GM12891 (cell line): Measurements from ENCODE around the gene CFAP46.

Source experiments
- DNase-seq: peaks from one replicate; pipeline ENCODE4 v3.0.0; 2011; ENCODE audit warnings: low spot score; ENCODE audit not compliant: insufficient read length
- FAIRE-seq: peaks from 2 replicates; lab custom pipeline; 2011; peaks lifted over from hg19 to GRCh38; lab: Jason Lieb, UNC
- PAX5 ChIP-seq: IDR thresholded peaks from 2 replicates; pipeline ENCODE4 v1.6.1; 2011; ENCODE audit warnings: low read length, moderate library complexity, mild to moderate bottlenecking; ENCODE audit not compliant: insufficient read depth, severe bottlenecking
- POLR2A ChIP-seq: IDR thresholded peaks from 2 replicates; pipeline ENCODE4 v1.6.1; 2011; ENCODE audit warnings: low read depth, low read length, control low read depth
- POLR2AphosphoS5 ChIP-seq: IDR thresholded peaks from 2 replicates; pipeline ENCODE4 v1.6.1; 2011; ENCODE audit warnings: low read depth, low read length, control low read depth
- POU2F2 ChIP-seq: IDR thresholded peaks from 2 replicates; pipeline ENCODE4 v1.6.1; 2011; ENCODE audit warnings: low read depth, mild to moderate bottlenecking, control low read depth, low read length, moderate library complexity
- SPI1 ChIP-seq: IDR thresholded peaks from 2 replicates; pipeline ENCODE4 v1.6.1; 2011; ENCODE audit warnings: low read depth, low read length, control low read depth
- TAF1 ChIP-seq: IDR thresholded peaks from 2 replicates; pipeline ENCODE4 v1.6.1; 2011; ENCODE audit warnings: low read depth, low read length, control low read depth

The CFAP46 gene

GRCh38 chr10:132881186-132881920, 61.0 kb downstream of the CFAP46 start:
- no peak for FAIRE-seq
- no peak for DNase-seq
- TF ChIP-seq POLR2A (no peak), TAF1 (no peak)

- no peak for FAIRE-seq
- no peak for TF ChIP-seq PAX5
- TF ChIP-seq TAF1, result no peak
- TF ChIP-seq POU2F2, result no peak
- TF ChIP-seq SPI1, result no peak
- no peak for TF ChIP-seq POLR2A
- no peak for TF ChIP-seq POLR2AphosphoS5
- no peak for DNase-seq
These were observed 62.0 kb downstream of the CFAP46 start for GRCh38 chr10:132880128-132880981.

- FAIRE-seq (no peak), DNase-seq (no peak)
These were observed 62.8 kb downstream of the CFAP46 start for GRCh38 chr10:132879408-132880127.

GRCh38 chr10:132878730-132879407, 63.5 kb downstream of the CFAP46 start:
- FAIRE-seq (no peak), DNase-seq (no peak)
- TF ChIP-seq SPI1, result no peak
- TF ChIP-seq TAF1, result no peak
- TF ChIP-seq POLR2AphosphoS5, result no peak
- no peak for TF ChIP-seq POU2F2
- TF ChIP-seq PAX5, result no peak

More at GRCh38 chr10:132879408-132880127, 62.8 kb downstream of the CFAP46 start:
- TF ChIP-seq TAF1, result no peak
- no peak for TF ChIP-seq POU2F2
- no peak for TF ChIP-seq POLR2A
- no peak for TF ChIP-seq SPI1
- no peak for TF ChIP-seq PAX5
- no peak for TF ChIP-seq POLR2AphosphoS5

DNA sequence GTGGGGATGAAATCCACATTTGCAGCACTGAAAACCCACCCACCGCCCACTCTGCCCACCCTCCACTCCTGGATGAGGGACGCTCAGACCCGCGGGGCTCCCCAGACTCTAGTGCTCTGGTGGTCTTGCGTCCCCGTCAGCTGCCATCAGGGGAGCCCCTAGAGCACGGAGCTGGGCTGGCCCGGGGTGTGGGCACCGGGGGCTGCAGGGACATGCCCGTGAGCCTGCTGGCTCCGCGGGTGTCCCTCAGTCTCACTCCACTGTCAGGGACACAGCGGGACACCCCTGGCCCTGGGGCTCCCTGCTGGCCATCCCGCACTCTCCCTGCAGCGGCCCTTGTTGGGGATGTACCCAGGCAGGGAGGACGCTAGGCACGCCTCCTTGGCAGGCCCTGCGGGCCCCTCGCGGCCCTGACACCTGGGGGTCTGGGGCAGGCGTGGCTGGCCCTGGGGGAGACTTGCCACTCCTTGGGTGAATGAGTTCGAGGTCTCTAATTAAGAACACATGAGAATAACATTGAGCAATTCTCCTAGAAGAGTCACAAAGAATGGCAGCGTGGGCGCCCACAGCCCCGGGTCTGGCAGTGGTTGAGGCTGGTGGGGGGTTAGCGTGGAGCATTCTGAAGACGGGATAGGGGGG, 64.2 kb downstream of the CFAP46 start:
- FAIRE-seq, result no peak

DNA sequence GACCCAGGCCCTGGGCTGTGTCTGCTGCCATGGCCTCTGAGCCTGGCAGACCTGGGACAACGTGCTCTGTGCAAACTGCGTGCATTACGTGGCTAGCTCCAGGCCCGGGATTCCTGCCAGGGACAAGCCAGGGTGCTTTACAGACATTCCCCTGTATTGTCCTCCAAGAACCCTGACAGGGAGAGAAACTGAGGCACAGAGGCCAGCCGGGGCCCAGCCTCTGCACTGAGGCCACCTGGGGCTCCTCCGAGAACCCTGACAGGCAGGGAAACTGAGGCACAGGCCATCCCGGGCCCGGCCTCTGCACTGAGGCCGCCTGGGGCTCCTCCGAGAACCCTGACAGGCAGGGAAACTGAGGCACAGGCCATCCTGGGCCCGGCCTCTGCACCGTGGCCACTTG, 64.9 kb downstream of the CFAP46 start:
- TF ChIP-seq POLR2A (no peak), TAF1 (no peak), POU2F2 (no peak), SPI1 (no peak), POLR2AphosphoS5 (no peak), PAX5 (no peak)
- DNase-seq, result no peak
- FAIRE-seq, result no peak

More for the DNA sequence above, 64.2 kb downstream of the CFAP46 start:
- DNase-seq, result no peak
- TF ChIP-seq TAF1, result no peak
- TF ChIP-seq PAX5, result no peak
- TF ChIP-seq POLR2A, result no peak
- TF ChIP-seq POLR2AphosphoS5, result no peak
- TF ChIP-seq POU2F2, result no peak
- no peak for TF ChIP-seq SPI1

DNA sequence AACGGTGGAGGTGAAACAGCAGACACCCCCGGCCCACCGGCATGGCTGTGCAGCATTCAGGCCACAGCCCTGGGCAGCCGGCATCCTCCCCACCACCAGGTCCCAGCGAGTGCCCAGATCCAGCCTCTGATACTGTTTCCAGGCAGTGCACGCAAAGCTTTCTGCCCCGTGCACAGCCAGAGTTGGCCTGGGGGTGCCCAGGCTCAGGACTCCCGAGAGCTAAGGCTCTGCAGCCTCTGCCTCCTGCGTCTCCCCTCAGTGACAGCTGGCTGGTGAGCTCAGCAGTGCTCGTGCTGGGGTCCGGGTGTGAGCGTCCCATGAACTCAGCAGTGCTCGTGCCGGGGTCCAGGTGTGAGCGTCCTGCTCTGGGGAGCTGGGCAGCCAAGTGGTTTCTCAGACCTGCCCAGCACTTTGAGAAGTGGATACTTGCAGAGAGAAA, 65.4 kb downstream of the CFAP46 start:
- TF ChIP-seq POLR2A (no peak), SPI1 (no peak), PAX5 (no peak), POU2F2 (no peak), POLR2AphosphoS5 (no peak), TAF1 (no peak)
- FAIRE-seq (no peak), DNase-seq (no peak)

DNA sequence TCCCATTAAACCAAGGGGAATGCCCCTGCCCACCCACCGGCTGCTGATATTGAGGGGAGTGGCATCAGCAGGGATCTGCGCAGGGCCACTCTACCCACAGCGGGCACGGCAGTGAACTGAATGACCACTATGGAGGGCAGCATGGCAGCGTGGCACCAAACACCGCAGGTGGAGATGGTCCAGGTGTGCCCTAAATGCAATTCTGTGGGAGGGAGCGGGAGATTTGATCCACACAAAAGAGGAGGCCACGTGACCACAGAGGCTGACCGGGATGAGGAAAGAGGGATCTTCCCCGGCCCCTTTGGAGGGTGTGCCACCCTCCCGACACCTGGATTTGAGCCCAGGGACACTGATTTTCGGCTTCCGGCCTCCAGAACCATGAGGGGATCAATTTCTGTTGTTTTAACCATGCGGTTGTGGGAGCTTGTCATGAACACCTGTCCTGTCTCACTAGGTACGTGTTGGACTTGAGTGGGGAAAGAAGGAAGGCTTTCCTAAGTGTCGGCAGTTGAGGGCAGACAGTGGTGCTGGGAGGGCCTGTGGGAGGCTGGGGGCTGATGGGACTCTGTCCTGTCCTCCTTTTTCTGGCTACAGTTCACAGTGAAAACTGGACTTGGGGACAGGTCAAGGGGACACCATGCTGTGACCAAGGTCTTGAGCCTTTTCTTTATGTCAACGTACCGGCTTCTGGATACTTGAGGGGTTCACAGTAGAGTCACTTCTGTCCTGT, 66.1 kb downstream of the CFAP46 start:
- TF ChIP-seq POLR2A, result no peak
- no peak for TF ChIP-seq SPI1
- no peak for TF ChIP-seq POU2F2
- no peak for TF ChIP-seq TAF1
- FAIRE-seq, result no peak

More for the DNA sequence above, 66.1 kb downstream of the CFAP46 start:
- no peak for DNase-seq
